C4-2B (cell line): ENCODE data around the gene MPP7.

Experiments
- ZFX ChIP-seq: fragments of 450-650 bp; IDR thresholded peaks from 2 replicates; pipeline ENCODE4 v1.6.1; 2017
- TF ChIP-seq, protein P1 (sequence below): fragments of 450-650 bp; conservative IDR thresholded peaks from 2 replicates; pipeline ENCODE4 v1.5.1; 2017; ENCODE audit warnings: mild to moderate bottlenecking

DNA sequence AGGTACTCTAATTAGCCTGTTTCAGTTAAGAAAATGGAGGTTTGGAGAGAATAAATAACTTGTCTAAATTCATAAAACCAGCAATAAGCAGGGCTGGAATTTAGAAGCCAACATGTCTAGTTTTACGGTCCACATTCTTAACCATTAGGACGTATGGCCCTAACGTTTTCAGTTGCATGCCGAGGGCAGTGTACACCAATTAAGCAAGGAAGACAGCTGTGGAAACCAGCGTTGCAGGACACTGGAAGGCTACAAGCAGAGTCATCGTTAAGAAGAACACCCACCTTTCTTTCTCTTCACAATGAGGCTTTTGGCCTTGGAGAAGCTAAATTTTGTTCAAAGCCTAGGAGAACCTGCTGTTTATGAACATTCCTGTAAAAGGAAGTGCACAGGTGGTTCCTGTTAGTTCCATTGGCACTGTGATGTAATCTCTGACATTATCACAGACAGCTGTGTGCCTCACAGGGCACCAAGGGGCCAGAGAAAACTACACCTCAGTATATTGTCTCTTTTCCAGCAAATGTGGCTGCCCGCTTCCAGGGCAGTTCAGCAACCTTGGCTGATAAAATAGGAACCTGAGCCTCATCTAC, 21.0 kb downstream of the MPP7 start:
- TF ChIP-seq, protein P1, sequence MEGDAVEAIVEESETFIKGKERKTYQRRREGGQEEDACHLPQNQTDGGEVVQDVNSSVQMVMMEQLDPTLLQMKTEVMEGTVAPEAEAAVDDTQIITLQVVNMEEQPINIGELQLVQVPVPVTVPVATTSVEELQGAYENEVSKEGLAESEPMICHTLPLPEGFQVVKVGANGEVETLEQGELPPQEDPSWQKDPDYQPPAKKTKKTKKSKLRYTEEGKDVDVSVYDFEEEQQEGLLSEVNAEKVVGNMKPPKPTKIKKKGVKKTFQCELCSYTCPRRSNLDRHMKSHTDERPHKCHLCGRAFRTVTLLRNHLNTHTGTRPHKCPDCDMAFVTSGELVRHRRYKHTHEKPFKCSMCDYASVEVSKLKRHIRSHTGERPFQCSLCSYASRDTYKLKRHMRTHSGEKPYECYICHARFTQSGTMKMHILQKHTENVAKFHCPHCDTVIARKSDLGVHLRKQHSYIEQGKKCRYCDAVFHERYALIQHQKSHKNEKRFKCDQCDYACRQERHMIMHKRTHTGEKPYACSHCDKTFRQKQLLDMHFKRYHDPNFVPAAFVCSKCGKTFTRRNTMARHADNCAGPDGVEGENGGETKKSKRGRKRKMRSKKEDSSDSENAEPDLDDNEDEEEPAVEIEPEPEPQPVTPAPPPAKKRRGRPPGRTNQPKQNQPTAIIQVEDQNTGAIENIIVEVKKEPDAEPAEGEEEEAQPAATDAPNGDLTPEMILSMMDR: no peak
- TF ChIP-seq ZFX: no peak
